ENCODE results near the gene XCL1. TPM values are rescaled to one million over a fixed set of nuclear protein-coding genes. Genes with fewer than 3 reads are reported as not detected.

The XCL1 gene
- polyA plus RNA-seq, 1 donor from 2014 or later, result 2.3 TPM

DNA sequence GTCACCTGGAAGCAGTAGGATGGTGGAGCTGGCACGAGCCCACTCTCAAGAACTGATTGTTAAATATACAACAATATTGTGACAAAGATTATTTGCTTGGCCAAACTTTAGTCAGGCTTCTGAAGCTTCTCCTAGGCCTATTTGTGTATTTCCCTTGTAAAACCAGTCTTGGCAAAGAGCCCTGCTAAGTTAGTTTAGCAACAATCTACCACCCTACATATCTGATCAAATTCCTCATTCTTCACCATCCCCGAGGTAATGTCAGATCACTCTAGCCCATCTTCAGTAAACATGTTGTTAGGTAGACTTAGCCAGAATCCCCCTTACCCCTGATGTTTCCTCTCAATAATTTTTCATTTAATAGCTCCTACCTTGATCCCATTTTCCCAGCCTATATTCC is 39.6 kb downstream of the XCL1 start:
- Histone ChIP-seq H3F3A (ENCODE audit: insufficient read depth, low read length, poor library complexity, severe bottlenecking) (peaks cover 6% of the 10 kb centered on the region), H3K9me2 (ENCODE audit: insufficient read depth, low read length) (no peaks in the 10 kb centered on the region), H3K79me2 (replicated peaks; ENCODE audit: insufficient read depth, low read length) (no peaks in the 10 kb centered on the region), H2AFZ (ENCODE audit: low read depth, low read length) (no peak overlapping the region), H4K20me1 (ENCODE audit: insufficient read depth) (no peaks in the 10 kb centered on the region), H3K36me3 (ENCODE audit: insufficient read depth, low read length) (no peaks in the 10 kb centered on the region), H3K9me3 (ENCODE audit: low read length) (no peaks in the 10 kb centered on the region), H3K27ac (ENCODE audit: low read length) (no peak overlapping the region), H3K4me3 (ENCODE audit: low read length) (no peak overlapping the region), H3K4me2 (ENCODE audit: low read length) (no peak overlapping the region), H3K9ac (ENCODE audit: low read length) (no peak overlapping the region), H3K27me3 (ENCODE audit: insufficient read depth, low read depth, low read length) (no peaks in the 10 kb centered on the region)
- TF ChIP-seq, protein P1, sequence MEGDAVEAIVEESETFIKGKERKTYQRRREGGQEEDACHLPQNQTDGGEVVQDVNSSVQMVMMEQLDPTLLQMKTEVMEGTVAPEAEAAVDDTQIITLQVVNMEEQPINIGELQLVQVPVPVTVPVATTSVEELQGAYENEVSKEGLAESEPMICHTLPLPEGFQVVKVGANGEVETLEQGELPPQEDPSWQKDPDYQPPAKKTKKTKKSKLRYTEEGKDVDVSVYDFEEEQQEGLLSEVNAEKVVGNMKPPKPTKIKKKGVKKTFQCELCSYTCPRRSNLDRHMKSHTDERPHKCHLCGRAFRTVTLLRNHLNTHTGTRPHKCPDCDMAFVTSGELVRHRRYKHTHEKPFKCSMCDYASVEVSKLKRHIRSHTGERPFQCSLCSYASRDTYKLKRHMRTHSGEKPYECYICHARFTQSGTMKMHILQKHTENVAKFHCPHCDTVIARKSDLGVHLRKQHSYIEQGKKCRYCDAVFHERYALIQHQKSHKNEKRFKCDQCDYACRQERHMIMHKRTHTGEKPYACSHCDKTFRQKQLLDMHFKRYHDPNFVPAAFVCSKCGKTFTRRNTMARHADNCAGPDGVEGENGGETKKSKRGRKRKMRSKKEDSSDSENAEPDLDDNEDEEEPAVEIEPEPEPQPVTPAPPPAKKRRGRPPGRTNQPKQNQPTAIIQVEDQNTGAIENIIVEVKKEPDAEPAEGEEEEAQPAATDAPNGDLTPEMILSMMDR (IDR thresholded peaks at IDR 0.05; ENCODE audit: poor library complexity, severe bottlenecking), result no peak
- TF ChIP-seq MXI1 (conservative IDR thresholded peaks at IDR 0.05; ENCODE audit: poor library complexity, severe bottlenecking) (no peak), EZH2 (IDR thresholded peaks at IDR 0.05; ENCODE audit: borderline replicate concordance, insufficient read depth, low read length, poor library complexity, severe bottlenecking) (no peak), SMC3 (conservative IDR thresholded peaks at IDR 0.05; ENCODE audit: poor library complexity) (no peak), TAF1 (IDR thresholded peaks at IDR 0.05; ENCODE audit: low read depth) (no peak), RAD21 (conservative IDR thresholded peaks at IDR 0.05) (no peak), EP300 (conservative IDR thresholded peaks at IDR 0.05; ENCODE audit: poor library complexity, severe bottlenecking) (no peak), POLR2AphosphoS5 (IDR thresholded peaks at IDR 0.05) (no peak)
- TF ChIP-seq, protein P2, sequence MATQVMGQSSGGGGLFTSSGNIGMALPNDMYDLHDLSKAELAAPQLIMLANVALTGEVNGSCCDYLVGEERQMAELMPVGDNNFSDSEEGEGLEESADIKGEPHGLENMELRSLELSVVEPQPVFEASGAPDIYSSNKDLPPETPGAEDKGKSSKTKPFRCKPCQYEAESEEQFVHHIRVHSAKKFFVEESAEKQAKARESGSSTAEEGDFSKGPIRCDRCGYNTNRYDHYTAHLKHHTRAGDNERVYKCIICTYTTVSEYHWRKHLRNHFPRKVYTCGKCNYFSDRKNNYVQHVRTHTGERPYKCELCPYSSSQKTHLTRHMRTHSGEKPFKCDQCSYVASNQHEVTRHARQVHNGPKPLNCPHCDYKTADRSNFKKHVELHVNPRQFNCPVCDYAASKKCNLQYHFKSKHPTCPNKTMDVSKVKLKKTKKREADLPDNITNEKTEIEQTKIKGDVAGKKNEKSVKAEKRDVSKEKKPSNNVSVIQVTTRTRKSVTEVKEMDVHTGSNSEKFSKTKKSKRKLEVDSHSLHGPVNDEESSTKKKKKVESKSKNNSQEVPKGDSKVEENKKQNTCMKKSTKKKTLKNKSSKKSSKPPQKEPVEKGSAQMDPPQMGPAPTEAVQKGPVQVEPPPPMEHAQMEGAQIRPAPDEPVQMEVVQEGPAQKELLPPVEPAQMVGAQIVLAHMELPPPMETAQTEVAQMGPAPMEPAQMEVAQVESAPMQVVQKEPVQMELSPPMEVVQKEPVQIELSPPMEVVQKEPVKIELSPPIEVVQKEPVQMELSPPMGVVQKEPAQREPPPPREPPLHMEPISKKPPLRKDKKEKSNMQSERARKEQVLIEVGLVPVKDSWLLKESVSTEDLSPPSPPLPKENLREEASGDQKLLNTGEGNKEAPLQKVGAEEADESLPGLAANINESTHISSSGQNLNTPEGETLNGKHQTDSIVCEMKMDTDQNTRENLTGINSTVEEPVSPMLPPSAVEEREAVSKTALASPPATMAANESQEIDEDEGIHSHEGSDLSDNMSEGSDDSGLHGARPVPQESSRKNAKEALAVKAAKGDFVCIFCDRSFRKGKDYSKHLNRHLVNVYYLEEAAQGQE (IDR thresholded peaks at IDR 0.05; ENCODE audit: borderline replicate concordance), result no peak

DNA sequence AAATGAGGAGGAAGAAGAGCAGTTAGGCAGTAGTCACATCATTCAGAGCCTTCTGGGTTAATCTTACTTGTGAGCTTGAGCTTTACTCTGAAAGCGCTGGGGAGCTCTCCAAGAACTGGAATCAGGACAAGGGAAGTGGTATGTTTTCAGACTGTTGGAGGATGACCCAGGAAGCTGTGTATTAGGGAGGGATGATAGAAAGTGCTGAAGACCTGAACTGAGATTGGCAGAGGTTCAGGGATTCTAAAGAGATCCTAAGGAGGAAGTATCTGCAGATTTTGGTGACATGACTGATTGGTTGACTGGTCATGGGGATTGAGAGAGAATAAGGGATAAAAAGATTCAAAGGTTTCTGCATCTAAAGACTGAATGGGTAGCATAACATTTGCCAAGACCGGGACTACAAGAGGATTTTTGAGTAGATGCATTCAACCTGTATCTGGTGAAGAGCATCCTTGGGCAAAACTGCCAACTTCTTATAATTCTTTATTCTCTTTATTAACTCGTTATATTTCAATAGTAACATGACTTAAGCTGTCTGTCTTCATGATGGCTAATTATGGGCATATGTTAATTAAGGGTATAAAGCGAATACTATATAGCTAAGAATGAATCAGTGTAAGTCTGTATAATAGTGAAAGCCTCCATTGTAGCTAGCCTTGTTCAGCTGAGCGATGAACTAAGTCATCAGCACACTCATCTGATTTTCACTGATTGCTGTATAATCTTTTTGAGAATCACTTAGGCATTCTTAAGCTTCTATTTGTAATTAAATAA is 41.8 kb downstream of the XCL1 start:
- Histone ChIP-seq H3K27me3 (ENCODE audit: insufficient read depth, low read depth, low read length) (no peaks in the 10 kb centered on the region), H3K4me2 (ENCODE audit: low read length) (no peak overlapping the region), H3K4me3 (ENCODE audit: low read length) (no peak overlapping the region), H3K27ac (ENCODE audit: low read length) (no peak overlapping the region), H3F3A (ENCODE audit: insufficient read depth, low read length, poor library complexity, severe bottlenecking) (peaks cover 6% of the 10 kb centered on the region), H3K9ac (ENCODE audit: low read length) (no peak overlapping the region), H4K20me1 (ENCODE audit: insufficient read depth) (no peaks in the 10 kb centered on the region), H3K9me2 (ENCODE audit: insufficient read depth, low read length) (no peaks in the 10 kb centered on the region), H3K79me2 (replicated peaks; ENCODE audit: insufficient read depth, low read length) (no peaks in the 10 kb centered on the region), H3K36me3 (ENCODE audit: insufficient read depth, low read length) (no peaks in the 10 kb centered on the region), H3K9me3 (ENCODE audit: low read length) (no peaks in the 10 kb centered on the region), H2AFZ (ENCODE audit: low read depth, low read length) (no peak overlapping the region)
- TF ChIP-seq RAD21 (conservative IDR thresholded peaks at IDR 0.05), result no peak
- TF ChIP-seq POLR2AphosphoS5 (IDR thresholded peaks at IDR 0.05), result no peak
- no peak for TF ChIP-seq EZH2 (IDR thresholded peaks at IDR 0.05; ENCODE audit: borderline replicate concordance, insufficient read depth, low read length, poor library complexity, severe bottlenecking)
- no peak for TF ChIP-seq MXI1 (conservative IDR thresholded peaks at IDR 0.05; ENCODE audit: poor library complexity, severe bottlenecking)
- TF ChIP-seq, protein P1 (IDR thresholded peaks at IDR 0.05; ENCODE audit: poor library complexity, severe bottlenecking), result no peak
- no peak for TF ChIP-seq SMC3 (conservative IDR thresholded peaks at IDR 0.05; ENCODE audit: poor library complexity)
- TF ChIP-seq EP300 (conservative IDR thresholded peaks at IDR 0.05; ENCODE audit: poor library complexity, severe bottlenecking), result no peak
- TF ChIP-seq, protein P2 (IDR thresholded peaks at IDR 0.05; ENCODE audit: borderline replicate concordance), result no peak
- no peak for TF ChIP-seq TAF1 (IDR thresholded peaks at IDR 0.05; ENCODE audit: low read depth)

Data from neural cell (in vitro differentiated cells).